Measurements from ENCODE around the gene MACROD2.

DNA sequence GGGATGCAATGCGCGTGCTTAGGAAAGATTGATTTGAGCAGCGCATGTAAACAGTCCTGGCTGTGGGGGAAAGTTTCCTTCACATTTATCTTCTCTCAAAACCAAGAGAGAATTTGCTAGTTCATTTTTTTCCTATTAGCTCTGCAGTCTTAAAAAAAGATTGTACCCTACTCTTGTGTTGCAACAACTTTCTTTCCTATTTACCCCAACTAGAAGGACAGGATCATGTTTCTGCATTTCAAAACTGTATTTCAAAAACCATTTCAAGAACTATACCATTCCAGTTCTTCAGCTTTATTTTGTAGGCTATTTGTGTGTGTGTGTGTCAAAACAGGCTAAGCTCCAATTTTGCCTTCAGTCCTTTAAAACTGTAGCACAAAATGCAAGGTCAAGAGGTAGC, 2104.8 kb downstream of the MACROD2 start:
- TF ChIP-seq, protein P1, sequence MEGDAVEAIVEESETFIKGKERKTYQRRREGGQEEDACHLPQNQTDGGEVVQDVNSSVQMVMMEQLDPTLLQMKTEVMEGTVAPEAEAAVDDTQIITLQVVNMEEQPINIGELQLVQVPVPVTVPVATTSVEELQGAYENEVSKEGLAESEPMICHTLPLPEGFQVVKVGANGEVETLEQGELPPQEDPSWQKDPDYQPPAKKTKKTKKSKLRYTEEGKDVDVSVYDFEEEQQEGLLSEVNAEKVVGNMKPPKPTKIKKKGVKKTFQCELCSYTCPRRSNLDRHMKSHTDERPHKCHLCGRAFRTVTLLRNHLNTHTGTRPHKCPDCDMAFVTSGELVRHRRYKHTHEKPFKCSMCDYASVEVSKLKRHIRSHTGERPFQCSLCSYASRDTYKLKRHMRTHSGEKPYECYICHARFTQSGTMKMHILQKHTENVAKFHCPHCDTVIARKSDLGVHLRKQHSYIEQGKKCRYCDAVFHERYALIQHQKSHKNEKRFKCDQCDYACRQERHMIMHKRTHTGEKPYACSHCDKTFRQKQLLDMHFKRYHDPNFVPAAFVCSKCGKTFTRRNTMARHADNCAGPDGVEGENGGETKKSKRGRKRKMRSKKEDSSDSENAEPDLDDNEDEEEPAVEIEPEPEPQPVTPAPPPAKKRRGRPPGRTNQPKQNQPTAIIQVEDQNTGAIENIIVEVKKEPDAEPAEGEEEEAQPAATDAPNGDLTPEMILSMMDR (IDR thresholded peaks at IDR 0.05) = no peak
- TF ChIP-seq POLR2AphosphoS5 (IDR thresholded peaks at IDR 0.05) = no peak
